HL-60 (cell line): ENCODE results near the gene PRTN3.
A peak's percentile ranks its signal among the peaks of the same experiment; 100 is the strongest.

Source experiments
- GABPA ChIP-seq: IDR thresholded peaks from 2 replicates; pipeline ENCODE4 v1.6.1; 2012; ENCODE audit warnings: low read depth
- POLR2AphosphoS5 ChIP-seq: IDR thresholded peaks from 2 replicates; pipeline ENCODE4 v1.6.1; 2012; ENCODE audit warnings: low read depth
- TF ChIP-seq, protein P1 (sequence below): IDR thresholded peaks from one replicate; pipeline ENCODE4 v1.5.1; 2011; ENCODE audit warnings: low read length, control low read depth, inconsistent platforms; ENCODE audit not compliant: insufficient read depth
- TF ChIP-seq, protein P2 (sequence below): IDR thresholded peaks from 2 replicates; pipeline ENCODE4 v1.6.1; 2012; ENCODE audit warnings: low read depth; ENCODE audit not compliant: insufficient replicate concordance

DNA sequence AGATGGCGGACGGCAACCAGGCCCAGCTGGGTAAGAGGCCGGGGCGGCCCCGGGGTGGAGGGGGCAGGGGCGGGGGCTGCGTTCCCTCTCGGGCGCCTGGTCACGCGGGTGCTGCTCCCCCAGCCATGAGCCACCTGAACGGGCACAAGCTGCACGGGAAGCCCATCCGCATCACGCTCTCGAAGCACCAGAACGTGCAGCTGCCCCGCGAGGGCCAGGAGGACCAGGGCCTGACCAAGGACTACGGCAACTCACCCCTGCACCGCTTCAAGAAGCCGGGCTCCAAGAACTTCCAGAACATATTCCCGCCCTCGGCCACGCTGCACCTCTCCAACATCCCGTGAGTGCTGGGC is 32.4 kb upstream of the PRTN3 start:
- TF ChIP-seq, protein P1, sequence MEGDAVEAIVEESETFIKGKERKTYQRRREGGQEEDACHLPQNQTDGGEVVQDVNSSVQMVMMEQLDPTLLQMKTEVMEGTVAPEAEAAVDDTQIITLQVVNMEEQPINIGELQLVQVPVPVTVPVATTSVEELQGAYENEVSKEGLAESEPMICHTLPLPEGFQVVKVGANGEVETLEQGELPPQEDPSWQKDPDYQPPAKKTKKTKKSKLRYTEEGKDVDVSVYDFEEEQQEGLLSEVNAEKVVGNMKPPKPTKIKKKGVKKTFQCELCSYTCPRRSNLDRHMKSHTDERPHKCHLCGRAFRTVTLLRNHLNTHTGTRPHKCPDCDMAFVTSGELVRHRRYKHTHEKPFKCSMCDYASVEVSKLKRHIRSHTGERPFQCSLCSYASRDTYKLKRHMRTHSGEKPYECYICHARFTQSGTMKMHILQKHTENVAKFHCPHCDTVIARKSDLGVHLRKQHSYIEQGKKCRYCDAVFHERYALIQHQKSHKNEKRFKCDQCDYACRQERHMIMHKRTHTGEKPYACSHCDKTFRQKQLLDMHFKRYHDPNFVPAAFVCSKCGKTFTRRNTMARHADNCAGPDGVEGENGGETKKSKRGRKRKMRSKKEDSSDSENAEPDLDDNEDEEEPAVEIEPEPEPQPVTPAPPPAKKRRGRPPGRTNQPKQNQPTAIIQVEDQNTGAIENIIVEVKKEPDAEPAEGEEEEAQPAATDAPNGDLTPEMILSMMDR: no peak
- TF ChIP-seq POLR2AphosphoS5: peak; percentile 70
- TF ChIP-seq, protein P2, sequence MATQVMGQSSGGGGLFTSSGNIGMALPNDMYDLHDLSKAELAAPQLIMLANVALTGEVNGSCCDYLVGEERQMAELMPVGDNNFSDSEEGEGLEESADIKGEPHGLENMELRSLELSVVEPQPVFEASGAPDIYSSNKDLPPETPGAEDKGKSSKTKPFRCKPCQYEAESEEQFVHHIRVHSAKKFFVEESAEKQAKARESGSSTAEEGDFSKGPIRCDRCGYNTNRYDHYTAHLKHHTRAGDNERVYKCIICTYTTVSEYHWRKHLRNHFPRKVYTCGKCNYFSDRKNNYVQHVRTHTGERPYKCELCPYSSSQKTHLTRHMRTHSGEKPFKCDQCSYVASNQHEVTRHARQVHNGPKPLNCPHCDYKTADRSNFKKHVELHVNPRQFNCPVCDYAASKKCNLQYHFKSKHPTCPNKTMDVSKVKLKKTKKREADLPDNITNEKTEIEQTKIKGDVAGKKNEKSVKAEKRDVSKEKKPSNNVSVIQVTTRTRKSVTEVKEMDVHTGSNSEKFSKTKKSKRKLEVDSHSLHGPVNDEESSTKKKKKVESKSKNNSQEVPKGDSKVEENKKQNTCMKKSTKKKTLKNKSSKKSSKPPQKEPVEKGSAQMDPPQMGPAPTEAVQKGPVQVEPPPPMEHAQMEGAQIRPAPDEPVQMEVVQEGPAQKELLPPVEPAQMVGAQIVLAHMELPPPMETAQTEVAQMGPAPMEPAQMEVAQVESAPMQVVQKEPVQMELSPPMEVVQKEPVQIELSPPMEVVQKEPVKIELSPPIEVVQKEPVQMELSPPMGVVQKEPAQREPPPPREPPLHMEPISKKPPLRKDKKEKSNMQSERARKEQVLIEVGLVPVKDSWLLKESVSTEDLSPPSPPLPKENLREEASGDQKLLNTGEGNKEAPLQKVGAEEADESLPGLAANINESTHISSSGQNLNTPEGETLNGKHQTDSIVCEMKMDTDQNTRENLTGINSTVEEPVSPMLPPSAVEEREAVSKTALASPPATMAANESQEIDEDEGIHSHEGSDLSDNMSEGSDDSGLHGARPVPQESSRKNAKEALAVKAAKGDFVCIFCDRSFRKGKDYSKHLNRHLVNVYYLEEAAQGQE: no peak
- no peak for TF ChIP-seq GABPA
